Neural progenitor cell (in vitro differentiated cells): Measurements from ENCODE around the gene EGLN3. TPM values are rescaled to one million over a fixed set of nuclear protein-coding genes. Genes with fewer than 3 reads are reported as not detected.

Source experiments
- DNase-seq: peaks from one replicate; pipeline ENCODE4 v3.0.0-alpha.2; 2016; ENCODE audit warnings: low spot score
- H2AFZ ChIP-seq: fragments of 200-600 bp; sonication (generic); replicated peaks from 2 replicates; pipeline ENCODE4 v1.6.1; 2016; ENCODE audit warnings: antibody characterized with exemption
- H3F3A ChIP-seq: fragments of 200-600 bp; sonication (generic); 2 replicates; pipeline ENCODE4 v1.6.1; 2016; ENCODE audit warnings: antibody characterized with exemption, low read depth
- H3K27ac ChIP-seq: fragments of 200-600 bp; sonication (generic); 2 replicates; pipeline ENCODE4 v1.5.1; 2016; ENCODE audit warnings: mild to moderate bottlenecking
- H3K27me3 ChIP-seq: fragments of 200-600 bp; sonication (generic); 2 replicates; pipeline ENCODE4 v1.6.1; 2016; ENCODE audit warnings: mild to moderate bottlenecking, moderate library complexity
- H3K36me3 ChIP-seq: fragments of 200-600 bp; sonication (generic); 2 replicates; pipeline ENCODE4 v1.5.1; 2016
- H3K4me1 ChIP-seq: fragments of 200-600 bp; sonication (generic); 2 replicates; pipeline ENCODE4 v1.6.1; 2016; ENCODE audit warnings: mixed run types
- H3K4me2 ChIP-seq: fragments of 200-600 bp; sonication (generic); 2 replicates; pipeline ENCODE4 v1.6.1; 2016
- H3K4me3 ChIP-seq: fragments of 200-600 bp; sonication (generic); 2 replicates; pipeline ENCODE4 v1.5.1; 2016
- H3K79me2 ChIP-seq: fragments of 200-600 bp; sonication (generic); 2 replicates; pipeline ENCODE4 v1.6.1; 2016; ENCODE audit warnings: low read depth
- H3K9ac ChIP-seq: fragments of 200-600 bp; sonication (generic); 2 replicates; pipeline ENCODE4 v1.6.1; 2016
- H3K9me3 ChIP-seq: fragments of 200-600 bp; sonication (generic); 2 replicates; pipeline ENCODE4 v1.5.1; 2016; ENCODE audit warnings: low read depth
- H4K20me1 ChIP-seq: fragments of 200-600 bp; sonication (generic); 2 replicates; pipeline ENCODE4 v1.6.1; 2016; ENCODE audit warnings: low read depth
- H3K27ac Mint-ChIP-seq: 3 replicates; pipeline ENCODE4 v1.8.0; 2021; ENCODE audit warnings: mixed read lengths
- H3K27me3 Mint-ChIP-seq: 2 replicates; pipeline ENCODE4 v1.8.0; 2022; ENCODE audit warnings: low read depth, mild to moderate bottlenecking, inconsistent platforms, moderate library complexity, mixed read lengths; ENCODE audit not compliant: insufficient read depth
- H3K36me3 Mint-ChIP-seq: 3 replicates; pipeline ENCODE4 v1.8.0; 2021; ENCODE audit warnings: mixed read lengths
- H3K4me1 Mint-ChIP-seq: 3 replicates; pipeline ENCODE4 v1.8.0; 2021; ENCODE audit warnings: mixed read lengths
- H3K4me3 Mint-ChIP-seq: 3 replicates; pipeline ENCODE4 v1.8.0; 2021; ENCODE audit warnings: mild to moderate bottlenecking, moderate library complexity, mixed read lengths
- H3K9me3 Mint-ChIP-seq: 3 replicates; pipeline ENCODE4 v1.8.0; 2020; ENCODE audit warnings: mixed read lengths
- EZH2 ChIP-seq: fragments of 200-600 bp; sonication (generic); IDR thresholded peaks from 2 replicates; pipeline ENCODE4 v1.6.1; 2017; ENCODE audit warnings: antibody characterized with exemption, mild to moderate bottlenecking, moderate library complexity
- EZH2phosphoT487 ChIP-seq: fragments of 200-600 bp; sonication (generic); IDR thresholded peaks from 2 replicates; pipeline ENCODE4 v1.6.1; 2017; ENCODE audit warnings: antibody characterized with exemption
- total RNA-seq: library from RNA; depleted of rRNA; stranded (reverse); fragments of >200 nt; gene quantifications from 2 replicates; pipeline ENCODE4 v1.2.3, GENCODE V29; 2015; ENCODE audit warnings: low replicate concordance
- TF ChIP-seq, protein P1 (sequence below): fragments of 200-600 bp; sonication (generic); IDR thresholded peaks from 2 replicates; pipeline ENCODE4 v1.5.1; 2017; ENCODE audit warnings: antibody characterized with exemption, mild to moderate bottlenecking

EGLN3 gene
- total RNA-seq, 1 donor from 2014 or later = 73.5 TPM

DNA sequence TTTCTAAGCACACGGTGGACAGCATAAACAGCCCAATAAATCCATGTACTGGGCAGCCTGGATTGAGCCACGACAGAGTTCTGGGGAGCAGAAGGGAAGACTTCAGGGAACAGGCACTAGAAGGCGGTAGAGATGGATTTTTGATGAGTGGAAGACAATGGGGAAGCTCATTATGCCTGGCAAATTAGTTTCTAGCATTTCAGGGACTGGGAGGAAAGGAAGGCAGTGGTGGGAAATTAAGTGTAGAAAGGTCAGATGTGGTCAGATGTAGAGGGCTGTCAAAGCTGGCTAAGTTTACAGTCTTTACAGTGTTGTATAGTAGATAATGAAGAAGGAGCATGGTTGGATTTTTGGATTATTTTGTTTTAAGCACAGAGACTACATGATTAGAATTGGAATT lies 9.2 kb downstream of the EGLN3 start:
- peaks cover 2% of the 10 kb centered on the region for H3K9me3 Mint-ChIP-seq
- H3K27ac Mint-ChIP-seq = no peak overlapping the region
- no peaks in the 10 kb centered on the region for H3K9me3 ChIP-seq
- H3K27ac ChIP-seq = peak overlapping the region; percentile 66
- H3K4me3 Mint-ChIP-seq = no peak overlapping the region
- H3K79me2 ChIP-seq = peaks cover 100% of the 10 kb centered on the region
- peak overlapping the region; percentile 7 for H3K4me2 ChIP-seq
- peaks cover 47% of the 10 kb centered on the region for H3K4me1 Mint-ChIP-seq
- H3F3A ChIP-seq = peaks cover 56% of the 10 kb centered on the region
- TF ChIP-seq, protein P1, sequence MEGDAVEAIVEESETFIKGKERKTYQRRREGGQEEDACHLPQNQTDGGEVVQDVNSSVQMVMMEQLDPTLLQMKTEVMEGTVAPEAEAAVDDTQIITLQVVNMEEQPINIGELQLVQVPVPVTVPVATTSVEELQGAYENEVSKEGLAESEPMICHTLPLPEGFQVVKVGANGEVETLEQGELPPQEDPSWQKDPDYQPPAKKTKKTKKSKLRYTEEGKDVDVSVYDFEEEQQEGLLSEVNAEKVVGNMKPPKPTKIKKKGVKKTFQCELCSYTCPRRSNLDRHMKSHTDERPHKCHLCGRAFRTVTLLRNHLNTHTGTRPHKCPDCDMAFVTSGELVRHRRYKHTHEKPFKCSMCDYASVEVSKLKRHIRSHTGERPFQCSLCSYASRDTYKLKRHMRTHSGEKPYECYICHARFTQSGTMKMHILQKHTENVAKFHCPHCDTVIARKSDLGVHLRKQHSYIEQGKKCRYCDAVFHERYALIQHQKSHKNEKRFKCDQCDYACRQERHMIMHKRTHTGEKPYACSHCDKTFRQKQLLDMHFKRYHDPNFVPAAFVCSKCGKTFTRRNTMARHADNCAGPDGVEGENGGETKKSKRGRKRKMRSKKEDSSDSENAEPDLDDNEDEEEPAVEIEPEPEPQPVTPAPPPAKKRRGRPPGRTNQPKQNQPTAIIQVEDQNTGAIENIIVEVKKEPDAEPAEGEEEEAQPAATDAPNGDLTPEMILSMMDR = peak; percentile 34
- TF ChIP-seq EZH2 (no peak), EZH2phosphoT487 (no peak)
- no peak overlapping the region for H3K9ac ChIP-seq
- peaks cover 22% of the 10 kb centered on the region for H4K20me1 ChIP-seq
- peaks cover 93% of the 10 kb centered on the region for H3K4me1 ChIP-seq
- DNase-seq = no peak
- H3K27me3 ChIP-seq = no peaks in the 10 kb centered on the region
- H2AFZ ChIP-seq = no peak overlapping the region
- H3K36me3 Mint-ChIP-seq = peaks cover 4% of the 10 kb centered on the region
- H3K4me3 ChIP-seq = no peak overlapping the region
- no peaks in the 10 kb centered on the region for H3K27me3 Mint-ChIP-seq
- H3K36me3 ChIP-seq = no peaks in the 10 kb centered on the region

DNA sequence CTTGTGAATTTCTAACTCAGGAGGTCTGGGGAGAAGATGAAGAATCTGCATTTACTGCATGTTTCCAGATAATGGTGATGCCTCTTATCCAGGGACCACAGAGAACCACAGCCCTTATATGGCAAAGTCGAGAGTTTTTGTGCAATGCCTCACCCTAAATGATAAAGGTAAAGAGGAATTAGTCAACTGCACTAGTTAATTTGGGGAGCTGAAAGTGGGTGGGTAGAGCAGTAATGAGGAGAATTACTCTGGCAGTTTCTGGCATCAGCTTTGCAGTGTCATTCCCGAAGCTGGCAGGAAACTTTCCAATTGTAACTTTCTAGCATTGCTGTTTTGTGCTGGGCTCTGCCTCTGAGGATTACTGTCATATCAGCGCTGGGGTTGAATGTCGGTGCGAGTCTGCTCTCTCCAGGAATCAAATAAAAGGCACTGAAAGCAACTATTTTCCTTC lies 10.3 kb downstream of the EGLN3 start:
- no peak overlapping the region for H2AFZ ChIP-seq
- H3K4me1 Mint-ChIP-seq = peaks cover 53% of the 10 kb centered on the region
- H3K9me3 Mint-ChIP-seq = no peaks in the 10 kb centered on the region
- no peak overlapping the region for H3K9ac ChIP-seq
- H3K79me2 ChIP-seq = peaks cover 100% of the 10 kb centered on the region
- peaks cover 67% of the 10 kb centered on the region for H3F3A ChIP-seq
- peaks cover 3% of the 10 kb centered on the region for H3K36me3 Mint-ChIP-seq
- H3K4me2 ChIP-seq = peak overlapping the region; percentile 7
- H3K36me3 ChIP-seq = no peaks in the 10 kb centered on the region
- H3K27ac ChIP-seq = peak overlapping the region; percentile 96
- TF ChIP-seq EZH2phosphoT487 = no peak
- no peak for TF ChIP-seq EZH2
- TF ChIP-seq, protein P1 = no peak
- no peaks in the 10 kb centered on the region for H3K27me3 ChIP-seq
- H3K4me3 Mint-ChIP-seq = no peak overlapping the region
- no peak overlapping the region for H3K4me3 ChIP-seq
- peaks cover 3% of the 10 kb centered on the region for H3K27me3 Mint-ChIP-seq
- H3K9me3 ChIP-seq = no peaks in the 10 kb centered on the region
- H4K20me1 ChIP-seq = peaks cover 18% of the 10 kb centered on the region
- peak overlapping the region; percentile 3 for H3K27ac Mint-ChIP-seq
- peaks cover 95% of the 10 kb centered on the region for H3K4me1 ChIP-seq
- no peak for DNase-seq

DNA sequence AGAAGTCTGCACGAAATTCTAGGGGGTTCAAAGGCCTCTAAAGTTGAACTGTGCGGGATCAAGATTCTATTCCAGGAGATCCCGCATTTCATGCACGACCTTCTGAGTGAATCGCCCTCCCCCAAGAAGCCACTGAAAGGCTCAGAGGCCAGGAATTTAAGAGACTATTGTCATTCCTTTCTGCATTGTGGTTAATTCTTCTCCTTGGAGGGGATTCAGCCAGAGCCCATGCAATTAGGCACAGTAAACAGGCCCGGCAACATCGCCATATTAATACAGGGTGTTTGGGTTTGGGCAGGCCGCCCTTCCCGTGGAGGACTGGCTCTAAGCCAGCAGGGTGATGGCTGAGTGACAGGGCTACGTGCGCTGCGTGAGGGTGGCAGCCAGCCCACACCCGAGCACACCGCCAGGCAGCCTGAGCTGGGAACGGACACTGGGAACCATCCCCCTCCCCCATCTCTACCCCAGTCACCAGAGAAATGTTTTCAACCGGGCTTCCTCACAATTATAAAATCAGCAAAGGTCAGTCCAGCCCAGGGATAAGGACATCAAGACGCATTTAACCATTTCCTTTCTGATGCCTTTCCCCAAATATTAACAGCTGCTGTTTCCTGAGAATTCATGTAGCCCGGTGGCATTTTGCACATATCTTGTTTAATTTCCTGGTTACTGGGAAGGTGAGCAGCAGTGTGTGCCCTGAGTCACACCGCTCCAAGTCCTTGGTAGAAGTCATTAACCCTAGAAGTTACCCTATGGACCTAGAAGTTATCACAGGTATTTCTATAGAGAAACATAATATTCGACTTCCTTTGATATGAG lies 12.5 kb downstream of the EGLN3 start:
- Histone ChIP-seq H3K79me2 (peaks cover 100% of the 10 kb centered on the region), H4K20me1 (peaks cover 26% of the 10 kb centered on the region), H3K36me3 (no peaks in the 10 kb centered on the region), H3K27me3 (no peaks in the 10 kb centered on the region), H3F3A (peaks cover 89% of the 10 kb centered on the region), H3K4me1 (peaks cover 98% of the 10 kb centered on the region), H3K9ac (no peak overlapping the region), H3K27ac (peak overlapping the region; percentile 96), H2AFZ (no peak overlapping the region), H3K4me3 (peak overlapping the region; percentile 37), H3K4me2 (peak overlapping the region; percentile 79), H3K9me3 (no peaks in the 10 kb centered on the region)
- Mint-ChIP-seq H3K4me1 (peaks cover 60% of the 10 kb centered on the region), H3K4me3 (peak overlapping the region; percentile 62), H3K9me3 (no peaks in the 10 kb centered on the region), H3K27me3 (peaks cover 3% of the 10 kb centered on the region), H3K27ac (peak overlapping the region; percentile 96), H3K36me3 (peaks cover 3% of the 10 kb centered on the region)
- no peak for TF ChIP-seq EZH2phosphoT487
- TF ChIP-seq, protein P1 = no peak
- TF ChIP-seq EZH2 = no peak
- DNase-seq = peak; percentile 82
